Stimulated activated CD4-positive, alpha-beta T cell treated with anti-CD3 and anti-CD28 coated beads, Interleukin-4, amount 100 ng/mL, for 4 hours (primary cell): ENCODE data around the gene SPRR4.

Source experiments
- DNase-seq, 2 experiments: peaks; one replicate each; pipeline ENCODE4 v3.0.0-alpha.2; 2020

The SPRR4 gene

GRCh38 chr1:152970495-152970894, at the start of gene SPRR4:
SPRR4 (plus strand) TSS chr1:152970648; CDS start chr1:152971891, 1,243 bp downstream.
- DNase-seq = no peak

- DNase-seq = no peak
Measured at GRCh38 chr1:152924191-152924590, 46.3 kb upstream of the SPRR4 start.

- DNase-seq = no peak
Measured at GRCh38 chr1:152926091-152926490, 44.4 kb upstream of the SPRR4 start.

GRCh38 chr1:152928671-152929070, 41.8 kb upstream of the SPRR4 start:
- no peak for DNase-seq

GRCh38 chr1:152932170-152932811, 38.2 kb upstream of the SPRR4 start:
- DNase-seq = no peak

GRCh38 chr1:152933196-152933595, 37.3 kb upstream of the SPRR4 start:
- no peak for DNase-seq

- no peak for DNase-seq
Measured at GRCh38 chr1:152940614-152941013, 29.8 kb upstream of the SPRR4 start.

GRCh38 chr1:152941037-152941711, 29.3 kb upstream of the SPRR4 start:
- DNase-seq = no peak

GRCh38 chr1:152942161-152942560, 28.3 kb upstream of the SPRR4 start:
- no peak for DNase-seq

GRCh38 chr1:152946248-152946647, 24.2 kb upstream of the SPRR4 start:
- DNase-seq = no peak

GRCh38 chr1:152946651-152947256, 23.7 kb upstream of the SPRR4 start, which contains the start of gene SPRR5:
SPRR5 (plus strand) TSS chr1:152947206; CDS start chr1:152948555, 1,349 bp downstream.
- DNase-seq = no peak

GRCh38 chr1:152951711-152952110, 18.7 kb upstream of the SPRR4 start:
- no peak for DNase-seq

- no peak for DNase-seq
Measured at GRCh38 chr1:152953761-152954160, 16.7 kb upstream of the SPRR4 start.

GRCh38 chr1:152954436-152954835, 16.0 kb upstream of the SPRR4 start:
- DNase-seq = no peak

- no peak for DNase-seq
Measured at GRCh38 chr1:152957561-152957960, 12.9 kb upstream of the SPRR4 start.

- no peak for DNase-seq
Measured at GRCh38 chr1:152959273-152959672, 11.2 kb upstream of the SPRR4 start.

- no peak for DNase-seq
Measured at GRCh38 chr1:152959801-152960451, 10.5 kb upstream of the SPRR4 start.

GRCh38 chr1:152960452-152961044, 9.9 kb upstream of the SPRR4 start:
- DNase-seq = no peak

GRCh38 chr1:152961226-152961891, 9.1 kb upstream of the SPRR4 start:
- no peak for DNase-seq

- no peak for DNase-seq
Measured at GRCh38 chr1:152962876-152963415, 7.5 kb upstream of the SPRR4 start.

- no peak for DNase-seq
Measured at GRCh38 chr1:152964536-152964935, 5.9 kb upstream of the SPRR4 start.

GRCh38 chr1:152965853-152966252, 4.6 kb upstream of the SPRR4 start:
- no peak for DNase-seq
